ENCODE results near the gene AFP. TPM values are rescaled to one million over a fixed set of nuclear protein-coding genes. Genes with fewer than 3 reads are reported as not detected.

The AFP gene
- polyA plus RNA-seq, 1 experiment: 0.23 TPM

- no peak for DNase-seq (ENCODE audit: low read depth)
- TF ChIP-seq CTCF (IDR thresholded peaks at IDR 0.05; ENCODE audit: insufficient read depth, low read depth, low read length): no peak
- no peaks in the 10 kb centered on the region for H3K36me3 ChIP-seq (ENCODE audit: control insufficient read depth, insufficient read depth, low read length)
- H3K27me3 ChIP-seq (ENCODE audit: control insufficient read depth, insufficient read depth, low read length): no peaks in the 10 kb centered on the region; the same call in 1 of the 2 replicates
- H3K4me3 ChIP-seq (ENCODE audit: low read depth, low read length): no peak overlapping the region
- ChIA-PET CTCF (interaction anchor here (1.1 to 1.3 kb wide), 2 partner anchors 12 to 16 kb away, joined by 3 read pairs; no protein-coding TSS in a partner anchor), POLR2A (no interaction called here)
Measured at GRCh38 chr4:73426666-73427065, 9.4 kb upstream of the AFP start.

- Histone ChIP-seq H3K4me3 (ENCODE audit: low read depth, low read length) (no peak overlapping the region), H3K27me3 (ENCODE audit: control insufficient read depth, insufficient read depth, low read length) (no peaks in the 10 kb centered on the region; the same call in 1 of the 2 replicates), H3K36me3 (ENCODE audit: control insufficient read depth, insufficient read depth, low read length) (no peaks in the 10 kb centered on the region)
- no peak for TF ChIP-seq CTCF (IDR thresholded peaks at IDR 0.05; ENCODE audit: insufficient read depth, low read depth, low read length)
- CTCF ChIA-PET: no interaction called here
- no peak for DNase-seq (ENCODE audit: low read depth)
- POLR2A ChIA-PET: no interaction called here
Measured at GRCh38 chr4:73429118-73429517, 6.9 kb upstream of the AFP start.

GRCh38 chr4:73429826-73430587, 6.0 kb upstream of the AFP start:
- no peak for DNase-seq (ENCODE audit: low read depth)
- POLR2A ChIA-PET: no interaction called here
- CTCF ChIA-PET: no interaction called here
- no peak for TF ChIP-seq CTCF (IDR thresholded peaks at IDR 0.05; ENCODE audit: insufficient read depth, low read depth, low read length)
- Histone ChIP-seq H3K4me3 (ENCODE audit: low read depth, low read length) (no peak overlapping the region), H3K36me3 (ENCODE audit: control insufficient read depth, insufficient read depth, low read length) (no peaks in the 10 kb centered on the region), H3K27me3 (ENCODE audit: control insufficient read depth, insufficient read depth, low read length) (no peaks in the 10 kb centered on the region; the same call in 1 of the 2 replicates)

- Histone ChIP-seq H3K27me3 (ENCODE audit: control insufficient read depth, insufficient read depth, low read length) (no peaks in the 10 kb centered on the region; the same call in 1 of the 2 replicates), H3K36me3 (ENCODE audit: control insufficient read depth, insufficient read depth, low read length) (no peaks in the 10 kb centered on the region), H3K4me3 (ENCODE audit: low read depth, low read length) (no peak overlapping the region)
- no peak for DNase-seq (ENCODE audit: low read depth)
- CTCF ChIA-PET: interaction anchor here (0.9 to 1.9 kb wide), 3 partner anchors 11 to 15 kb away, joined by 3 to 5 read pairs (median 4); no protein-coding TSS in a partner anchor
- no peak for TF ChIP-seq CTCF (IDR thresholded peaks at IDR 0.05; ENCODE audit: insufficient read depth, low read depth, low read length)
- POLR2A ChIA-PET: no interaction called here
Measured at GRCh38 chr4:73431813-73432168, 4.2 kb upstream of the AFP start.

- no peak for DNase-seq (ENCODE audit: low read depth)
- Histone ChIP-seq H3K27me3 (ENCODE audit: control insufficient read depth, insufficient read depth, low read length) (no peaks in the 10 kb centered on the region; the same call in 1 of the 2 replicates), H3K4me3 (ENCODE audit: low read depth, low read length) (no peak overlapping the region), H3K36me3 (ENCODE audit: control insufficient read depth, insufficient read depth, low read length) (no peaks in the 10 kb centered on the region)
- TF ChIP-seq CTCF (IDR thresholded peaks at IDR 0.05; ENCODE audit: insufficient read depth, low read depth, low read length): no peak
- ChIA-PET CTCF (interaction anchor here (0.7 to 1.9 kb wide), 3 partner anchors 11 to 152 kb away, joined by 3 to 5 read pairs (median 4); no protein-coding TSS in a partner anchor), POLR2A (no interaction called here)
Measured at GRCh38 chr4:73432169-73433000, 3.6 kb upstream of the AFP start.
